GM12874 (cell line): ENCODE results near the gene RNF123.

Experiments used
- TF ChIP-seq, protein P1 (sequence below): IDR thresholded peaks from 2 replicates; pipeline ENCODE4 v1.5.1; 2011; ENCODE audit warnings: low read depth, mild to moderate bottlenecking, control low read depth, low read length, moderate library complexity; ENCODE audit not compliant: insufficient read depth

Gene RNF123

DNA sequence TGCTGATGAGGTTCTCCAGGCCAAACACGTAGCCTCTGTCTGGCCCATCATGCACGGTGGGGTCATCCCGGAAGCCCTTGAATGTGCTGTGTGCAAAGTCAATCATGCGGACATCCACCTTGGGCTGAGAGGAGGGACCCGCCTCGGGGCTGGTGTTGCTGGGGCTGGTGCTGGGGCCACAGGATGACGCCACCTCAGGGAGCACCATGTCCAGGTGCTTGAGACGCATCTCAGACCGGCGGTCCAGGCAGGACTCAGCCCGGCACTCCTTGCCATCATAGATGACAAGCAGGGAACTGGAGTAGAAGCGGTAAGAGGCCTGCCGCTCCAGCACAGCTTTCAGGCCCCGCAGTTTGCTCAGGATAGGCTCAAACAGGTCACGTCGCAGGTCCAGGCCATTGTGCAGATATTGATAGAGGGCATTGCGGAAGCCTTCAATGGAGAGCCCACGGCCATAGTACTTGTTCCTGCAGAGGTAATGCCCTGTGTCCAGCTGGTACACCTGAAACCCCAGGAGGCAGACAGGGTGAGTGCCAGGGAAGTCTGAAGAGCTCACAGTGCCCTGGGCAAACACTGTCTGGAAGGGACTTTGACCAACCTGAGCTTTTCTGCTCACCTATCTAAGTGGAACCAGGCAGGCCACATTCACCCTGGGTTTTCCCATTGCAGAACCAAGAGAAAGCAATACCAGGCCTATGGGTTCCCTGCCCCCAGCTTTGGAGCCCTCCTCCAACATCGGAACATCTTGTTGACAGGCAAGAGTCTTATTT is 38.0 kb downstream of the RNF123 start:
- TF ChIP-seq, protein P1, sequence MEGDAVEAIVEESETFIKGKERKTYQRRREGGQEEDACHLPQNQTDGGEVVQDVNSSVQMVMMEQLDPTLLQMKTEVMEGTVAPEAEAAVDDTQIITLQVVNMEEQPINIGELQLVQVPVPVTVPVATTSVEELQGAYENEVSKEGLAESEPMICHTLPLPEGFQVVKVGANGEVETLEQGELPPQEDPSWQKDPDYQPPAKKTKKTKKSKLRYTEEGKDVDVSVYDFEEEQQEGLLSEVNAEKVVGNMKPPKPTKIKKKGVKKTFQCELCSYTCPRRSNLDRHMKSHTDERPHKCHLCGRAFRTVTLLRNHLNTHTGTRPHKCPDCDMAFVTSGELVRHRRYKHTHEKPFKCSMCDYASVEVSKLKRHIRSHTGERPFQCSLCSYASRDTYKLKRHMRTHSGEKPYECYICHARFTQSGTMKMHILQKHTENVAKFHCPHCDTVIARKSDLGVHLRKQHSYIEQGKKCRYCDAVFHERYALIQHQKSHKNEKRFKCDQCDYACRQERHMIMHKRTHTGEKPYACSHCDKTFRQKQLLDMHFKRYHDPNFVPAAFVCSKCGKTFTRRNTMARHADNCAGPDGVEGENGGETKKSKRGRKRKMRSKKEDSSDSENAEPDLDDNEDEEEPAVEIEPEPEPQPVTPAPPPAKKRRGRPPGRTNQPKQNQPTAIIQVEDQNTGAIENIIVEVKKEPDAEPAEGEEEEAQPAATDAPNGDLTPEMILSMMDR: no peak

DNA sequence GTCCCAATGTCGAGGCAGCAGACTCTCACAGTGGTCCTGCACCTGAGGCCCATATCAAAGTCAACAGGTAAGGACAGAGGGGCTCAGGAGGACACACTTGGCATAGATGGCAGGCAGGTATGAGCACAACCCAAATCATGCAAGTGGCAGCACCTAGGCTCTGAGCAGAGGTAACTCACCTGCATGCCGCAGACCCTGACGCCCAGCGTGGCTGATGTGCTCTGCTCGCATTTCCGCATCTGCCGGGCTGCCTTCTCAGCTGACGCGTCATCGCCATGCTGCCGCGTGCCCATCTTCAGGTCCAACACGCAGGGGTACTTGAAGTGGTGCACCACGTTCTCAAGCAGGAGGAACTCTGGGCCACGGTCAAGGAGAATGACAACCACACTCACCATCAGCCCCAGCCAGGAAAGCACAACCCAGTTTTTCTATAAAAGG is 38.6 kb downstream of the RNF123 start:
- TF ChIP-seq, protein P1: no peak

DNA sequence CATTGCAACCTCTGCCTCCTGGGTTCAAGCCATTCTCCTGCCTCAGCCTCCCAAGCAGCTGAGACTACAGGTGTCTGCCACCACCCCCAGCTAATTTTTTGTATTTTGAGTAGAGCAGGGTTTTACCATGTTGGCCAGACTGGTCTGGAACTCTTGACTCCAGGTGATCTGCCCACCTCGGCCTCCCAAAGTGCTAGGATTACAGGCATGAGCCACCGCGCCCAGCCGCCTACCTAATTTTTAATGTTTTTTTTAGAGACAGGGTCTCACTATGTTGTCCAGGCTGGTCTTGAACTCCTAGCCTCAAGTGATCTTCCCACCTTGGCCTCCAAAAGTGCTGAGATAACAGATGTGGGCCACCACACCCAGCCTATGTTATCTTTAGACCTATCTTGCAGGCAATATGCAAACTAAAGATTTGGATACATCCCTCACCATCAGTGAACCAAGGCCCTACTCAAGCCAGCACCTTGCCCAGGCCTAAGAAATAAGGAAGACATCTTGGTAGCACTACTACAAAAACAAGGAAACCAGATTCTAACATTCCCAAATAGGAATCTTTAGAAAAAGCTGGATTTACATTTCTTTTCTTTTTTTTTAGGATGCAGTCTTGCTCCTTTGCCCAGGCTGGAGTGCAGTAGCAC is 40.7 kb downstream of the RNF123 start:
- TF ChIP-seq, protein P1: no peak

DNA sequence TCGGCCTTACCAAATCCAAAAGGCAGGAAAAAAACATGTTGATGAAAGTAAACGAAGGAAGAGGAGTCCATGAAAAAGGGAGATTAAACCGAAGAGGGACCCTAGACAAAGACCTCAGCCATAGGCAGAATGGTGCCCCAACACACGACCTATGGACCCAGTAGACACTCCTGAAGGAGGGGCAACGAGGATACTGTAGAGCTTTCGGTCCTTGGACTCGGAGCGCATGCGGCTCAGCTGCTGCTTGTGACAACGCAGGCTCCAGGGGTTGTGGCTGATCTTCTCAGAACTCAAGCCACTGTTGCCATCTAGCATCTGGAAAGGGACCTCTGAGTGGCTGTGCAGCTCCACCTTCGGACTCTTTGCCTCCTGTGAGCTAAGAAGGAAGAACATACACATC is 43.2 kb downstream of the RNF123 start:
- TF ChIP-seq, protein P1: no peak

DNA sequence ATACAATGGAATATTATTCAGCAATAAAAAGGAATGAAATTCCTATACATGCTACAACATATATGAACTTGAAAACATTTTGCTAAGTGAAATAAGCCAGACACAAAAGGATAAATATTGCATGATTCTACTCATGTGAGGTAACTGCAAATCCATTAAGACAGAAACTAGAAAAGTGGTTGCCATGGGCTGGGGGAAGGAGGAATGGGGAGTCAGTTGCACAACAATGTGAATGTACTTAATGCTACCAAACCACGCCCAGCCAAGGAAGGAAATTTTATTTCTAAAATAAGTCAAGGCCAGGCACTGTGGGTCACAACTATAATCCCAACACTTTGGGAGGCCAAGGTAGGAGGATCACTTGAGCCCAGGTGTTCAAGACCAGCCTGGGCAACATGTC is 44.2 kb downstream of the RNF123 start:
- TF ChIP-seq, protein P1: no peak

DNA sequence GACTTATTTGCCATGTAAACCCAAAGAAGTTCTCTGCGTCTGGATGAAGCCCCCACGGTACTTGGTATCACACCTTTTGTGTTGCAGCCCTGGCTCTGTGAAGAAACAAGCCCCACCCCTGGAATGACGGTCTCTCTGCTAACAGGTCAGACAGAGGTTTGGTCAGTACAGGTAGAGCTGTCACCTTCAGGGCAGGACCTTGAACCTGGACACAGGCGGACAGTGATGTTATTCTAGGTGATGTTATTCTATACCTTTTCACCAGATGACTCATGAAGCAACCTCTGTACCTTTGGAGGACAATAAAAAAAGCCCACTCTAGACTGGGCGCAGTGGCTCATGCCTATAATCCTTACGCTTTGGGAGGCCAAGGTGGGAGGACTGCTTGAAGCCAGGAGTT is 45.4 kb downstream of the RNF123 start:
- TF ChIP-seq, protein P1: no peak

DNA sequence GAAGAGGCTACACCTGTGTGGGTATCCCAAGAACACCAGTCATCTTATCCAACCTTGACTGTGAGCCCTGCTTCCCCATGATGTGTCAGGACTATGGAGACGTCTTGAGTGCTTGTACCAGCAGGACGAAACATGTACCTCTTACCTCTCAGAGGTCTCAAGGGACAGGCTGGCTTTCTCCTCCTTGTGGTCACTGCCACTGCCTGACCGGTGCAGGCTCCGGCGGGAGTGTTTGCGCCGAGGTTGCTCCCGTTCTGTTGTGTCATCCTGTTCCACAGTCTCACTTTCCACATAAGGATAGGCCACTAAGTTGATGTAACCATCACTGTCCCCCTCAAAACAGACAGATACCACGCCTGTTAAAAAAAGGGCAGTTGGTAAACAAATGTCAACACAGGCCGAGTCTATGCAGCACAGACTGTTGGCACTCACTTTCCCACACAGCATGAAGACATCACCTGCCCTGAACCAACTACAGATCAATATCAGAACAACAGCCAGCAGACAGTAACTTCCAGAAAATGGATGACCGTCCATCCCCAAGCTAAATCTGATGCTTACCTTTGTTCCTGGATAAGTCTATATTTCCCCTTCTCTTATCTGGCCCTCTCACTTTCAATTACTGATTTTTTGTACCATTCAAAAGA is 48.8 kb downstream of the RNF123 start:
- TF ChIP-seq, protein P1: no peak
